C4-2B (cell line): Measurements from ENCODE around the gene NEO1.

ENCODE experiments used
- H3K27ac ChIP-seq: fragments of 450-650 bp; 2 replicates; pipeline ENCODE4 v1.5.1; 2017
- ZFX ChIP-seq: fragments of 450-650 bp; IDR thresholded peaks from 2 replicates; pipeline ENCODE4 v1.6.1; 2017
- TF ChIP-seq, protein P1 (sequence below): fragments of 450-650 bp; conservative IDR thresholded peaks from 2 replicates; pipeline ENCODE4 v1.5.1; 2017; ENCODE audit warnings: mild to moderate bottlenecking

The NEO1 gene

GRCh38 chr15:73326157-73326556 is 273.9 kb downstream of the NEO1 start:
- H3K27ac ChIP-seq, result no peak overlapping the region

GRCh38 chr15:73328149-73328820 is 276.0 kb downstream of the NEO1 start:
- H3K27ac ChIP-seq, result no peak overlapping the region
- TF ChIP-seq ZFX, result no peak
- TF ChIP-seq, protein P1, sequence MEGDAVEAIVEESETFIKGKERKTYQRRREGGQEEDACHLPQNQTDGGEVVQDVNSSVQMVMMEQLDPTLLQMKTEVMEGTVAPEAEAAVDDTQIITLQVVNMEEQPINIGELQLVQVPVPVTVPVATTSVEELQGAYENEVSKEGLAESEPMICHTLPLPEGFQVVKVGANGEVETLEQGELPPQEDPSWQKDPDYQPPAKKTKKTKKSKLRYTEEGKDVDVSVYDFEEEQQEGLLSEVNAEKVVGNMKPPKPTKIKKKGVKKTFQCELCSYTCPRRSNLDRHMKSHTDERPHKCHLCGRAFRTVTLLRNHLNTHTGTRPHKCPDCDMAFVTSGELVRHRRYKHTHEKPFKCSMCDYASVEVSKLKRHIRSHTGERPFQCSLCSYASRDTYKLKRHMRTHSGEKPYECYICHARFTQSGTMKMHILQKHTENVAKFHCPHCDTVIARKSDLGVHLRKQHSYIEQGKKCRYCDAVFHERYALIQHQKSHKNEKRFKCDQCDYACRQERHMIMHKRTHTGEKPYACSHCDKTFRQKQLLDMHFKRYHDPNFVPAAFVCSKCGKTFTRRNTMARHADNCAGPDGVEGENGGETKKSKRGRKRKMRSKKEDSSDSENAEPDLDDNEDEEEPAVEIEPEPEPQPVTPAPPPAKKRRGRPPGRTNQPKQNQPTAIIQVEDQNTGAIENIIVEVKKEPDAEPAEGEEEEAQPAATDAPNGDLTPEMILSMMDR, result no peak

More at GRCh38 chr15:73326157-73326556, 273.9 kb downstream of the NEO1 start:
- TF ChIP-seq, protein P1, result no peak
- no peak for TF ChIP-seq ZFX

- TF ChIP-seq ZFX, result no peak
- TF ChIP-seq, protein P1, result no peak
- H3K27ac ChIP-seq, result no peak overlapping the region
Observed at GRCh38 chr15:73328981-73329380, 276.7 kb downstream of the NEO1 start.

DNA sequence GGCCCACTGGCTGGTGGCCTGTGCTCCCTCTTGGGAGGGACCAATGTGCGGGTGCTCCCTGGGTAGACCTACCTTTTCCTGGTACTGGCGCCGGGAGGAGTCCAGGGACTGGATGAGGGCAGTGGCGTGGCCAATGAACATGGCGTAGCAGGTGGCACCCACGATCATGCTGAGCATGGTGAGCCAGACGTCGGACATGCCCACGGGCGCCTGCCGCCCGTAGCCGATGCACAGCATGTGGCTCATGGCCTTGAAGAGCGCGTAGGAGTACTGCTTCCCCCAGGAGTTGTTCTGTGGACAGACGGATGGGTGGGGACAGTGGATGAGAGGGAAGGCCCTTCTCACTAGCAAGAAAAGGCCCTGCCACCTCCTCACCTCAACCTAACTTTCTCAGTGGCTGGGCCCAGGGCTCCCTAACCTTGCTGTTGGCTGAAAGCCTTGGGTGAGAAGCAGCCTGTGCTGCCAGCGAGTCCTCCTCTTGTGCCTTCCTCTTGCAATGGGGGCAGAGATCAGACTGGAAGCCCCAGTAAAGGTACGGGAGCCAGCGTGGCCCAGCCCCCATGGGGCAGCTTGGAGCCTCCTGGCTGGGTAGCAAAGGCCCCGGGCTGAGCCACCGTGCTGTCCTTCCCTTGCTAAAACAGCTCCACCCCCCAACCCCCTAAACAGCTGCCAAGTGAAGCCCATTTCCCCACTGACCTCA is 277.4 kb downstream of the NEO1 start:
- no peak overlapping the region for H3K27ac ChIP-seq
- TF ChIP-seq, protein P1, result no peak
- no peak for TF ChIP-seq ZFX

GRCh38 chr15:73330206-73331051 is 278.2 kb downstream of the NEO1 start:
- TF ChIP-seq ZFX, result no peak
- TF ChIP-seq, protein P1, result no peak
- H3K27ac ChIP-seq, result no peak overlapping the region

- TF ChIP-seq, protein P1, result no peak
- no peak for TF ChIP-seq ZFX
- no peak overlapping the region for H3K27ac ChIP-seq
Observed at GRCh38 chr15:73331501-73331900, 279.2 kb downstream of the NEO1 start.
